IPS DF 6.9 (cell line): ENCODE data around the gene SLC6A15.
A peak's percentile ranks its signal among the peaks of the same experiment; 100 is the strongest.

Experiments
- DNase-seq: peaks from one replicate; pipeline ENCODE4 v3.0.0-alpha.2; 2013; ENCODE audit warnings: low read depth, low spot score
- H3K27ac ChIP-seq: one replicate; pipeline ENCODE4 v1.5.1; 2013; ENCODE audit warnings: low read length, control low read depth
- H3K27me3 ChIP-seq: 2 replicates; pipeline ENCODE4 v1.6.1; 2013; ENCODE audit warnings: mild to moderate bottlenecking, low read length; ENCODE audit not compliant: control insufficient read depth, insufficient read depth
- H3K36me3 ChIP-seq: 2 replicates; pipeline ENCODE4 v1.6.1; 2013; ENCODE audit warnings: low read length; ENCODE audit not compliant: control insufficient read depth, insufficient read depth
- H3K4me1 ChIP-seq: 2 replicates; pipeline ENCODE4 v1.6.1; 2013; ENCODE audit warnings: low read length; ENCODE audit not compliant: control insufficient read depth, insufficient read depth
- H3K4me3 ChIP-seq: 2 replicates; pipeline ENCODE4 v1.5.1; 2013; ENCODE audit warnings: mild to moderate bottlenecking, low read length
- H3K9me3 ChIP-seq: 2 replicates; pipeline ENCODE4 v1.6.1; 2013; ENCODE audit warnings: low read length, inconsistent platforms; ENCODE audit not compliant: control insufficient read depth, insufficient read depth
- WGBS: extraction: QIAGEN DNeasy Blood & Tissue Kit; methylation state at CpG from one replicate; pipeline ENCODE4 v1.1.7; 2013; ENCODE audit warnings: mixed read lengths, missing lambda C conversion rate; ENCODE audit not compliant: insufficient read length, insufficient coverage; 5-methylcytosine and 5-hydroxymethylcytosine counted together

Gene SLC6A15

GRCh38 chr12:84875241-84875640 is 37.4 kb downstream of the SLC6A15 start:
- Histone ChIP-seq H3K4me1 (no peaks in the 10 kb centered on the region), H3K36me3 (no peaks in the 10 kb centered on the region), H3K27me3 (no peaks in the 10 kb centered on the region), H3K4me3 (no peak overlapping the region), H3K27ac (no peak overlapping the region), H3K9me3 (no peaks in the 10 kb centered on the region)
- no peak for DNase-seq
- WGBS: no CpG with 5 or more reads among the region's 4 CpGs

- Histone ChIP-seq H3K4me3 (no peak overlapping the region), H3K36me3 (no peaks in the 10 kb centered on the region), H3K27me3 (no peaks in the 10 kb centered on the region), H3K4me1 (no peaks in the 10 kb centered on the region), H3K9me3 (no peaks in the 10 kb centered on the region), H3K27ac (no peak overlapping the region)
- no peak for DNase-seq
Measured at GRCh38 chr12:84874825-84875139, 37.8 kb downstream of the SLC6A15 start.

GRCh38 chr12:84874125-84874824 is 38.3 kb downstream of the SLC6A15 start:
- no peak overlapping the region for H3K27ac ChIP-seq
- no peaks in the 10 kb centered on the region for H3K27me3 ChIP-seq
- WGBS: no CpG with 5 or more reads among the region's 7 CpGs
- no peaks in the 10 kb centered on the region for H3K36me3 ChIP-seq
- H3K4me3 ChIP-seq: no peak overlapping the region
- no peaks in the 10 kb centered on the region for H3K4me1 ChIP-seq
- no peaks in the 10 kb centered on the region for H3K9me3 ChIP-seq
- no peak for DNase-seq

- DNase-seq: no peak
- Histone ChIP-seq H3K4me3 (no peak overlapping the region), H3K9me3 (no peaks in the 10 kb centered on the region), H3K36me3 (no peaks in the 10 kb centered on the region), H3K27me3 (no peaks in the 10 kb centered on the region), H3K4me1 (no peaks in the 10 kb centered on the region), H3K27ac (no peak overlapping the region)
- WGBS: no CpG with 5 or more reads among the region's 3 CpGs
Measured at GRCh38 chr12:84862186-84862585, 50.4 kb downstream of the SLC6A15 start.

GRCh38 chr12:84860718-84861117 is 51.9 kb downstream of the SLC6A15 start:
- H3K4me3 ChIP-seq: no peak overlapping the region
- DNase-seq: no peak
- no peaks in the 10 kb centered on the region for H3K9me3 ChIP-seq
- H3K27ac ChIP-seq: no peak overlapping the region
- no peaks in the 10 kb centered on the region for H3K27me3 ChIP-seq
- H3K36me3 ChIP-seq: no peaks in the 10 kb centered on the region
- WGBS: no CpG with 5 or more reads among the region's 2 CpGs
- H3K4me1 ChIP-seq: no peaks in the 10 kb centered on the region

GRCh38 chr12:84858796-84859195 is 53.8 kb downstream of the SLC6A15 start:
- Histone ChIP-seq H3K4me1 (no peaks in the 10 kb centered on the region), H3K4me3 (no peak overlapping the region), H3K36me3 (no peaks in the 10 kb centered on the region), H3K9me3 (no peaks in the 10 kb centered on the region), H3K27me3 (no peaks in the 10 kb centered on the region), H3K27ac (no peak overlapping the region)
- no CpG with 5 or more reads among the region's 2 CpGs for WGBS
- no peak for DNase-seq

GRCh38 chr12:84857525-84858208 is 54.9 kb downstream of the SLC6A15 start:
- no peak for DNase-seq
- Histone ChIP-seq H3K27me3 (no peaks in the 10 kb centered on the region), H3K27ac (no peak overlapping the region), H3K9me3 (no peaks in the 10 kb centered on the region), H3K4me1 (no peaks in the 10 kb centered on the region), H3K4me3 (no peak overlapping the region), H3K36me3 (no peaks in the 10 kb centered on the region)
- no CpG with 5 or more reads among the region's 2 CpGs for WGBS

GRCh38 chr12:84856156-84856900 is 56.3 kb downstream of the SLC6A15 start:
- Histone ChIP-seq H3K4me3 (no peak overlapping the region), H3K4me1 (no peaks in the 10 kb centered on the region), H3K27me3 (no peaks in the 10 kb centered on the region), H3K27ac (no peak overlapping the region), H3K9me3 (no peaks in the 10 kb centered on the region), H3K36me3 (no peaks in the 10 kb centered on the region)
- no peak for DNase-seq
- WGBS: no CpG with 5 or more reads among the region's 1 CpG

GRCh38 chr12:84843593-84844144 is 68.9 kb downstream of the SLC6A15 start:
- H3K27me3 ChIP-seq: no peaks in the 10 kb centered on the region
- H3K4me1 ChIP-seq: no peaks in the 10 kb centered on the region
- no peaks in the 10 kb centered on the region for H3K36me3 ChIP-seq
- H3K4me3 ChIP-seq: no peak overlapping the region
- no peaks in the 10 kb centered on the region for H3K9me3 ChIP-seq
- H3K27ac ChIP-seq: no peak overlapping the region
- no CpG with 5 or more reads among the region's 1 CpG for WGBS
- no peak for DNase-seq

GRCh38 chr12:84842406-84843013 is 70.1 kb downstream of the SLC6A15 start:
- H3K27ac ChIP-seq: no peak overlapping the region
- no peaks in the 10 kb centered on the region for H3K27me3 ChIP-seq
- H3K9me3 ChIP-seq: no peaks in the 10 kb centered on the region
- H3K4me3 ChIP-seq: no peak overlapping the region
- DNase-seq: peak; percentile 41
- H3K4me1 ChIP-seq: no peaks in the 10 kb centered on the region
- H3K36me3 ChIP-seq: no peaks in the 10 kb centered on the region
- no CpG with 5 or more reads among the region's 2 CpGs for WGBS
